ENCODE measurements around the gene ANKRD13A. TPM values are rescaled to one million over a fixed set of nuclear protein-coding genes. Genes with fewer than 3 reads are reported as not detected.
A peak's percentile ranks its signal among the peaks of the same experiment; 100 is the strongest.

Gene ANKRD13A
- total and polyA plus RNA-seq, 2 donors from 2014 or later: 23.2 to 68.0 TPM

DNA sequence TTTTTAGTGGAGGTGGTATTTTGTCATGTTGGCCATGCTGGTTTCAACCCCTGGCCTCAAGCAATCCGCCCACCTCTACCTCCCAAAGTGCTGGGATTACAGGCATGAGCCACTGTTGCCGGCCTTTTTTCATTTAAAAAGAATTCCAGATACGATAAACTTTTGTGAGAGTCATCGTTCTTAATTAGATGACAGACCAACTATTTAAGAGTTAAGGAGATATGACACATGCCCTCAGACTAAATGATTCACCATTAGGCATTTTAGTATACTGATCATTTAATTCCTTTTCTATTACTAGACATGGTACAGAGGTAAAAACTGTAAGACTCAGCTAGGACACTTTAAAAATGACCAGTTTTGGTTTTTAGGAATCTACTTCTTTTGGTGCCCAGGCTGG lies 2.4 kb downstream of the ANKRD13A start:
- H3K36me3 ChIP-seq (ENCODE audit: control insufficient read depth in 2 of 3, insufficient read depth in 3 of 3, low read length in 3 of 3): no peaks in the 10 kb centered on the region
- peaks cover 0 to 9% (median 5%) of the 10 kb centered on the region in 3 donors for H3K4me1 ChIP-seq (ENCODE audit: control insufficient read depth in 2 of 3, insufficient read depth in 2 of 3, low read depth in 1 of 3, low read length in 3 of 3)
- H3K9me3 ChIP-seq (ENCODE audit: control insufficient read depth in 2 of 3, insufficient read depth in 1 of 3, low read length in 3 of 3): no peaks in the 10 kb centered on the region
- no peak for FAIRE-seq
- intact Hi-C loops (cut with DNase I): no loop called here
- TF ChIP-seq, protein P1, sequence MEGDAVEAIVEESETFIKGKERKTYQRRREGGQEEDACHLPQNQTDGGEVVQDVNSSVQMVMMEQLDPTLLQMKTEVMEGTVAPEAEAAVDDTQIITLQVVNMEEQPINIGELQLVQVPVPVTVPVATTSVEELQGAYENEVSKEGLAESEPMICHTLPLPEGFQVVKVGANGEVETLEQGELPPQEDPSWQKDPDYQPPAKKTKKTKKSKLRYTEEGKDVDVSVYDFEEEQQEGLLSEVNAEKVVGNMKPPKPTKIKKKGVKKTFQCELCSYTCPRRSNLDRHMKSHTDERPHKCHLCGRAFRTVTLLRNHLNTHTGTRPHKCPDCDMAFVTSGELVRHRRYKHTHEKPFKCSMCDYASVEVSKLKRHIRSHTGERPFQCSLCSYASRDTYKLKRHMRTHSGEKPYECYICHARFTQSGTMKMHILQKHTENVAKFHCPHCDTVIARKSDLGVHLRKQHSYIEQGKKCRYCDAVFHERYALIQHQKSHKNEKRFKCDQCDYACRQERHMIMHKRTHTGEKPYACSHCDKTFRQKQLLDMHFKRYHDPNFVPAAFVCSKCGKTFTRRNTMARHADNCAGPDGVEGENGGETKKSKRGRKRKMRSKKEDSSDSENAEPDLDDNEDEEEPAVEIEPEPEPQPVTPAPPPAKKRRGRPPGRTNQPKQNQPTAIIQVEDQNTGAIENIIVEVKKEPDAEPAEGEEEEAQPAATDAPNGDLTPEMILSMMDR (IDR thresholded peaks at IDR 0.05; ENCODE audit: borderline replicate concordance, extremely low read depth, insufficient read depth): no peak
- H3K27ac ChIP-seq (ENCODE audit: low read depth in 2 of 2, low read length in 2 of 2): no peak overlapping the region
- no peak overlapping the region for H3K4me3 ChIP-seq (ENCODE audit: low read length in 3 of 3)
- no peaks in the 10 kb centered on the region for H3K27me3 ChIP-seq (ENCODE audit: control insufficient read depth, insufficient read depth, low read length)
- no peak overlapping the region for H3K9ac ChIP-seq (ENCODE audit: low read length in 3 of 3)
- DNase-seq: no peak

DNA sequence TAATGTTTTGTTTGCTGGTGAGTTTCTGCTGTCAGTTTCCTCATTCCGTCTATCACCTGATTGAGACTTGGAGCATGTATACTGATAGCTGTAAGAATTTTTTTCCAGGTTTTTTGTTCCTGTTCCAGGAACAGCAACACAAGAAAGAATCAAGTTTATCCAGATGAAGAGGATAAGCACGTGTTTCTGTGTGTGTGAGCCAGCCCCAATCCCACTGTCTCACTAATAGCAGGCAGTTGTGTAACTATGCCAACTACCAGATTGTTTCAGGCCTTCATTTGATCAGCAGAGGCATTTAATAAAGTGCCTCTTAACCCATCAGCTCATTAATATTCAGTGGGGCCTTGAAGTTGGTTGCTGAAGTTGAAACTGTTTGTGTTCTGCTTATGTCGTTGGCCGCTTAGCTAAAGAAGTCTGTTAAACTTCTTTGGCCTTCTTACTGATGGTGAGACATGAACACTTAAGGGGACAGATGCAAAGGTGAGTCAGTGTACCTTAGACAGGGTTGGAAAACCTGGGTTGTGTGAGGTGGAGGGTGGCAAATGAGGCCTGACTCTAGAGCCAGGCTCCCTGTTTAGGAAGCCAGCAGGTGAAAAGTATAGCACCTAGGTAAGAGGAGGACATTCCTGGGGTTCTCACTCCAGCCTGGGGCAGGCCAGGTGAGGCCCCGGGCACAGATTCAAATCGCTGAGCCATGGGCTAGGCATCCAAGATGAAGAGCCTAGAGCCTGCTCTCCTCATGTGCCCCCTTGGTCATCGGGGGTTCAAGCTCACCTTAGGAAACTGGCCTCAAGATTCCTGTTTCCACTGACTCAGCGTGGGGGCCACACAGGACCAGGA lies 3.7 kb downstream of the ANKRD13A start:
- Histone ChIP-seq H3K9ac (ENCODE audit: low read length in 3 of 3) (peak overlapping the region in 1 of 3 donors; percentile 29), H3K9me3 (ENCODE audit: control insufficient read depth in 2 of 3, insufficient read depth in 1 of 3, low read length in 3 of 3) (no peaks in the 10 kb centered on the region), H3K4me3 (ENCODE audit: low read length in 3 of 3) (no peak overlapping the region), H3K36me3 (ENCODE audit: control insufficient read depth in 2 of 3, insufficient read depth in 3 of 3, low read length in 3 of 3) (no peaks in the 10 kb centered on the region), H3K27ac (ENCODE audit: low read depth in 2 of 2, low read length in 2 of 2) (peak overlapping the region in 1 of 2 donors; percentile 38), H3K4me1 (ENCODE audit: control insufficient read depth in 2 of 3, insufficient read depth in 2 of 3, low read depth in 1 of 3, low read length in 3 of 3) (peaks cover 0 to 9% (median 5%) of the 10 kb centered on the region in 3 donors), H3K27me3 (ENCODE audit: control insufficient read depth, insufficient read depth, low read length) (no peaks in the 10 kb centered on the region)
- TF ChIP-seq, protein P1 (IDR thresholded peaks at IDR 0.05; ENCODE audit: borderline replicate concordance, extremely low read depth, insufficient read depth): no peak
- intact Hi-C loops (cut with DNase I): no loop called here
- DNase-seq (peak in 1 of 5 donors; percentile 61), FAIRE-seq (no peak)

DNA sequence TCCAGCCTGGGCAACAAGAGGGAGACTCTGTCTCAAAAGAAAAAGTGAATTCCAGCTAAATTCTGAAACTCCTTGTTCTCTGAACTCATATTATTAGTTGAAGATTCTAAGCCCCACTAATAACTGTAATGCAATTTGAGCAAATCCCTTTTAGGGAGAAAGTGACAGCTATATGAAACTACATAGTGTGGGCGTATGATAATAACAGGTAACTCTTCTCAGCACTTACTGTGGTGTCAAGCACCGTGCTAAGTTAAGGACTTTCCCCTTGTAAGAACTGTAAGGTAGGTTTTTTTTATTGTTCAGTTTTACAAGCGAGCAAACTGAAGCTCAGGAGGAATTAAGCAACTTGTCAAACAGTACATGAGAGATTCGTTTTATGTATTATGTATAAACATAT lies 5.4 kb downstream of the ANKRD13A start:
- H3K27me3 ChIP-seq (ENCODE audit: control insufficient read depth, insufficient read depth, low read length): no peaks in the 10 kb centered on the region
- H3K9ac ChIP-seq (ENCODE audit: low read length in 3 of 3): no peak overlapping the region
- TF ChIP-seq, protein P1 (IDR thresholded peaks at IDR 0.05; ENCODE audit: borderline replicate concordance, extremely low read depth, insufficient read depth): no peak
- no peak overlapping the region for H3K27ac ChIP-seq (ENCODE audit: low read depth in 2 of 2, low read length in 2 of 2)
- H3K4me3 ChIP-seq (ENCODE audit: low read length in 3 of 3): no peak overlapping the region
- FAIRE-seq (no peak), DNase-seq (no peak)
- intact Hi-C loops (cut with DNase I): no loop called here
- H3K9me3 ChIP-seq (ENCODE audit: control insufficient read depth in 2 of 3, insufficient read depth in 1 of 3, low read length in 3 of 3): no peaks in the 10 kb centered on the region
- H3K36me3 ChIP-seq (ENCODE audit: control insufficient read depth in 2 of 3, insufficient read depth in 3 of 3, low read length in 3 of 3): no peaks in the 10 kb centered on the region
- peaks cover 0 to 5% (median 5%) of the 10 kb centered on the region in 3 donors for H3K4me1 ChIP-seq (ENCODE audit: control insufficient read depth in 2 of 3, insufficient read depth in 2 of 3, low read depth in 1 of 3, low read length in 3 of 3)
